22Rv1 (cell line): ENCODE measurements around the gene POU2F1.

Experiments
- H3K27ac ChIP-seq: fragments of 450-650 bp; 2 replicates; pipeline ENCODE4 v1.5.1; 2017
- ZFX ChIP-seq: fragments of 450-650 bp; IDR thresholded peaks from 2 replicates; pipeline ENCODE4 v1.6.1; 2017; ENCODE audit warnings: antibody characterized with exemption, borderline replicate concordance
- TF ChIP-seq, protein P1 (sequence below): fragments of 450-650 bp; IDR thresholded peaks from 2 replicates; pipeline ENCODE4 v1.5.1; 2017; ENCODE audit warnings: mild to moderate bottlenecking

POU2F1 gene

DNA sequence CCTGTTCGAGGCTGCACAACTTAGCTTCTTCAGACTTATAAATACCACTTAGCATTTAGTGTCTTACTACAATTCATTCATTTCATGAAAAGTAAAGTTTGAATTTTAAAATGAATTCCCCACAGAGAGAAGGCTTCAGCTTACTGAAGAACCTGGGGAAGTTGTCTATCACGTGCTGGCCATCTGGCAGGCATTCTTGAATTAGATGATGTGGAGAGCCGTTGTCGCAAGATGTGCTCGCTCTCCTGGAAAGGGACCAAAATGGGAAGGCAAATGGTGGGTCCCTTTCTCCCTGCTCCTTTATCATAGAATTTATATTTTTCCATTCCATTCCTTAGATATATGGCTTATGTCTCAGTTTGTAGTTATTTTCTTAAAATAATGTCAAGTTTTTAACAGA, 207.2 kb downstream of the POU2F1 start:
- no peak for TF ChIP-seq ZFX
- TF ChIP-seq, protein P1, sequence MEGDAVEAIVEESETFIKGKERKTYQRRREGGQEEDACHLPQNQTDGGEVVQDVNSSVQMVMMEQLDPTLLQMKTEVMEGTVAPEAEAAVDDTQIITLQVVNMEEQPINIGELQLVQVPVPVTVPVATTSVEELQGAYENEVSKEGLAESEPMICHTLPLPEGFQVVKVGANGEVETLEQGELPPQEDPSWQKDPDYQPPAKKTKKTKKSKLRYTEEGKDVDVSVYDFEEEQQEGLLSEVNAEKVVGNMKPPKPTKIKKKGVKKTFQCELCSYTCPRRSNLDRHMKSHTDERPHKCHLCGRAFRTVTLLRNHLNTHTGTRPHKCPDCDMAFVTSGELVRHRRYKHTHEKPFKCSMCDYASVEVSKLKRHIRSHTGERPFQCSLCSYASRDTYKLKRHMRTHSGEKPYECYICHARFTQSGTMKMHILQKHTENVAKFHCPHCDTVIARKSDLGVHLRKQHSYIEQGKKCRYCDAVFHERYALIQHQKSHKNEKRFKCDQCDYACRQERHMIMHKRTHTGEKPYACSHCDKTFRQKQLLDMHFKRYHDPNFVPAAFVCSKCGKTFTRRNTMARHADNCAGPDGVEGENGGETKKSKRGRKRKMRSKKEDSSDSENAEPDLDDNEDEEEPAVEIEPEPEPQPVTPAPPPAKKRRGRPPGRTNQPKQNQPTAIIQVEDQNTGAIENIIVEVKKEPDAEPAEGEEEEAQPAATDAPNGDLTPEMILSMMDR = no peak
- no peak overlapping the region for H3K27ac ChIP-seq

DNA sequence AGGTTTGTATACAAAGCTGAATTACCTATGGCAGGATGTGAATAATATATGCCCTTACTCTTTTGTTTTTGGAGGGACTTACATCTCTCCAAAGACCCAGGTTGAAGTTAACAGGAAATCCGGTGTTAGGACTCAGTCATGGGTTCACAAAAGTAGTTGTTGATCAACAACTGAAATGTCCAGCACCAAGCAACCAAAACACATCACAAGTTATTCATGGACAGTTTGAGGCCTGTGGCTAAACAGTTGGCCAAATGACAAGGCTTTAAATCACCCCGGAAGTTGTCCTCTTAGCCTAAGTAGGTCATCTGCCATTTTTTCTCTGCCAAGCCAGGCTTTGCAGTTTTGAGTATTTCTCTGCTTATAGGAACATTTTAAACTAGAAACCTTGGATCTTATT, 207.7 kb downstream of the POU2F1 start:
- TF ChIP-seq, protein P1 = no peak
- no peak for TF ChIP-seq ZFX
- H3K27ac ChIP-seq = no peak overlapping the region

DNA sequence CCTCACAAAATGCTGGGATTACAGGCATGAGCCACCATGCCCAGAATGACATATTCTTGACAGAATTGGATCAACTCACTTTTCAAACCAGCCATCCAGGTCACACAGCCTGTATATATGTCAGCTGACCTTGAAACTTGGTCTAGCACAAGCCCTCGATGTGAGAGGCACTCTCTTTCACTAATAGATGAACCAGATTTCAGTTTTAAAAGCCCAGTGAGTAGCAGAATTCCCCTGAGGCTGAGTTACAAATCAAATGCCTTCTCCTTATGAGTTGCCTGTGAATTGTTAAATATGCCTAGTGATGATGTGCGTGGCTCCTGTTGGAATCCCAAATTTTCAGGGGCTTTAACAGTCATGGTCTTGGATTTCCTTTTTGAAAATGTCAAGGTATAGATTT, 208.9 kb downstream of the POU2F1 start:
- no peak for TF ChIP-seq ZFX
- TF ChIP-seq, protein P1 = no peak
- H3K27ac ChIP-seq = no peak overlapping the region

DNA sequence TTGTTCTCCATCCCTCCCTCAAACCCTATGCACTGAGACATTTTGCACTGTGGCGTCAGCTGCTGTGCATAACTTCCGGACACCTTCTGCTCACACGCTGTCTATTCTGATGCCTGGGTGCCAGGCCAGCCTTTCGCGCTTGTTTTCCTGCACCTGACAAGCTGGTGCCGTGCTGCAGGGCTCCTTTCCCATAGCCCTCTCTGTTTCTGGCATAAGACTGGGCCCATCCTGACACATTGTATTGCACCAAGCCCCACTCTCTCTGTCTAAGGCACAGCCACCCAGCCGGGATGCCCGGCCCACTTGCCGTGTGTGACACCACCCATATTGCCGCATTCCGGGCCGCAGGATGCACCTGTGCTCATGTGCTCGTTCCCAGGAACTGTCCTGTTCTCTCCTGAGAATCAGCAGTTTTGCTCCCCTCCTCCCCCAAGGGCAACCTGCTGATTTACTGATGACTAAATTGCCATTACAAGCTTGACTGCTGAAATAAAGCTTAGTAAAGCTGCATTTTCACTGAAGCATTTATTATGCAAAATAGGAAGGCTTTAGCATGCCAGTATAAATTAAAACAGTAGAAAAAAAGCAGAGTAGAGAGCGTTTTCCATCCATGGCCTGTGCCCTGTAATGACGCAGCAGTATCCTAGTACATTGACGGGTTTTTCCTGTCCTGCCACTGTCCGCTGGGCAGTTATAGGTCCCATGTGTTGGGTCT, 209.6 kb downstream of the POU2F1 start:
- TF ChIP-seq ZFX = no peak
- TF ChIP-seq, protein P1 = no peak
- H3K27ac ChIP-seq = no peak overlapping the region

DNA sequence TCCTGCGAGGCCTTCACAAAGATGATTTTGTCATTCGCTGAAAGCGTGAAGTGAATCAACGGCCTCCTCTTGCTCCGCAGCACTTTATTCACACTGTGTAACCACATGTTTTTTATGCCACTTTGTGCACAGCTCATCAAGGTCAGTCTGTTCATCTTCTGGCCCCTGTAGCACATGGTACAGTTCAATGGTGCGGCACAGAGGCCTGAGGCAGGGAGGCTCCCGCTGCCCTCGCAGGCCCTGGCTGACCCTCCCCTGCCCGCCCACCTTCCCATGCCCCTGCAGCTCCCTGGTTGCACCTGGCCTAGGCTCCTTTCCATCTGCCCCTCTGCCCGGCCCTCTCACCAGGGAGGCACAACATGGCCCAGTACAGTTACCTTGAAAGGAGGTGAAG, 210.2 kb downstream of the POU2F1 start:
- TF ChIP-seq, protein P1 = no peak
- no peak for TF ChIP-seq ZFX
- H3K27ac ChIP-seq = no peak overlapping the region

- no peak overlapping the region for H3K27ac ChIP-seq
- TF ChIP-seq, protein P1 = no peak
- no peak for TF ChIP-seq ZFX
These were observed 210.7 kb downstream of the POU2F1 start for GRCh38 chr1:167431261-167431908.
